T-helper 2 cell treated with Interferon-gamma antibody and Interleukin-4, amounts not matched to agents 5 μg/mL and 100 μg/mL, for 36 hours (primary cell): ENCODE data around the gene HRH3.

Source experiments
- DNase-seq: peaks from one replicate; pipeline ENCODE4 v3.0.0; 2021; ENCODE audit warnings: low spot score
- H3K27ac Mint-ChIP-seq: one replicate; pipeline ENCODE4 v1.8.0; 2021; ENCODE audit warnings: mild to moderate bottlenecking, mixed read lengths
- H3K27me3 Mint-ChIP-seq: one replicate; pipeline ENCODE4 v1.8.0; 2021; ENCODE audit warnings: low read depth, mixed read lengths
- H3K36me3 Mint-ChIP-seq: one replicate; pipeline ENCODE4 v1.8.0; 2021; ENCODE audit warnings: low read depth, mixed read lengths
- H3K4me1 Mint-ChIP-seq: one replicate; pipeline ENCODE4 v1.8.0; 2021; ENCODE audit warnings: low read depth, mixed read lengths
- H3K4me3 Mint-ChIP-seq: one replicate; pipeline ENCODE4 v1.8.0; 2022; ENCODE audit warnings: mild to moderate bottlenecking, moderate library complexity, mixed read lengths
- H3K9me3 Mint-ChIP-seq: one replicate; pipeline ENCODE4 v1.8.0; 2021; ENCODE audit warnings: mixed read lengths

The HRH3 gene

DNA sequence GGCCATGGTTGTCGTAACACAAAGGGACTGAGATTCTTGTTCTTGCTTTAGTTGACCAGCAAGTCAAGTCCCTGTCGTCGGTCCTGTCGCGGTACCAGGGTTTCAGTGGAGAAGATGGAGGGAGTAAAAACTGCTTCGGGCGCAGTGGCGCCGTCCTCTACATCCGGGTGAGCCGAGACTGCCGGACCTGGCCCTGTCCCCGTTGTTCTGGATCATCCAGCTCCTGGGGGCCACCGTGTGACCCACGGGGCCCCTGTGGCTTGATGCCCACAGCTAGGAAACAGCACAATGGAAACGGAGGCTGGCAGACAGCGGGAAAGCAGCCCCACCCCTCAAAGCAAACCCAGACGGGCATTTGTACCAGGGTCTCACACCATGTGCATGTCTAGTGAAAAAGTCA lies 22.3 kb downstream of the HRH3 start:
- H3K27ac Mint-ChIP-seq: no peak overlapping the region
- peaks cover 31% of the 10 kb centered on the region for H3K36me3 Mint-ChIP-seq
- DNase-seq: no peak
- no peak overlapping the region for H3K4me3 Mint-ChIP-seq
- H3K9me3 Mint-ChIP-seq: no peaks in the 10 kb centered on the region
- no peaks in the 10 kb centered on the region for H3K4me1 Mint-ChIP-seq
- H3K27me3 Mint-ChIP-seq: no peaks in the 10 kb centered on the region

GRCh38 chr20:62197311-62197710 lies 22.8 kb downstream of the HRH3 start:
- Mint-ChIP-seq H3K27ac (no peak overlapping the region), H3K27me3 (no peaks in the 10 kb centered on the region), H3K4me1 (no peaks in the 10 kb centered on the region), H3K36me3 (peaks cover 29% of the 10 kb centered on the region), H3K9me3 (no peaks in the 10 kb centered on the region), H3K4me3 (no peak overlapping the region)
- no peak for DNase-seq

DNA sequence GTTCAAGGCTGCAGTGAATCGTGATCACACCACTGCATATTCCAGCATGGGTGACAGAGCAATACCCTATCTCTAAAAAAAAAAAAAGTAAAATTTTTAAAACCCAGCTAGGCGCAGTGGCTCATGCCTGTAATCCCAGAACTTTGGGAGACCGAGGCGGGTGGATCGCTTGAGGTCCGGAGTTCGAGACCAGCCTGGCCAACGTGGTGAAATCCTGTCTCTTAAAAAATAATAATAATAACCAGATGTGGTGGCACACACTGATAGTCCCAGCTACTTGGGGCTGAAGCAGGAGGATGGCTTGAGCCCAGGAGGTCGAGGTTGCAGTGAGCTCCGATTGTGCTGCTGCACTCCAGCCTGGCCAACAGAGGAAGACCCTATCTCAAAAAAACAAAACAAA lies 23.8 kb downstream of the HRH3 start:
- Mint-ChIP-seq H3K9me3 (no peaks in the 10 kb centered on the region), H3K27ac (no peak overlapping the region), H3K27me3 (no peaks in the 10 kb centered on the region), H3K36me3 (peaks cover 23% of the 10 kb centered on the region), H3K4me1 (no peaks in the 10 kb centered on the region), H3K4me3 (no peak overlapping the region)
- no peak for DNase-seq

DNA sequence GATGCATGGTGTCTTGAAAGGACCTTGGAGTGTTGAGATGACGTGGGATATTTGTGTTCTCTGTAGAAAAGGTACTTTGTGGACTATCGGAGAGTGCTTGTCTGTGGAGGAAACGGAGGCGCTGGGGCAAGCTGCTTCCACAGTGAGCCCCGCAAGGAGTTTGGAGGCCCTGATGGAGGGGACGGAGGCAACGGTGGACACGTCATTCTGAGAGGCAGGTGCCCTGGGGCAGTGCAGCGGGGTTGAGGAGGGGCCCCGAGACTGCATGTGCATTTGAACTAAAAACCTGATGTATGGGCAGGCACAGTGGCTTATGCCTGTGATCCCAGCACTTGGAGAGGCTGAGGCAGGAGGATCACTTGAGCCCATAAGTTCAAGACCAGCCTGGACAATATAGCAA lies 24.3 kb downstream of the HRH3 start:
- no peaks in the 10 kb centered on the region for H3K9me3 Mint-ChIP-seq
- no peaks in the 10 kb centered on the region for H3K4me1 Mint-ChIP-seq
- H3K4me3 Mint-ChIP-seq: no peak overlapping the region
- no peak for DNase-seq
- H3K27me3 Mint-ChIP-seq: no peaks in the 10 kb centered on the region
- no peak overlapping the region for H3K27ac Mint-ChIP-seq
- peaks cover 23% of the 10 kb centered on the region for H3K36me3 Mint-ChIP-seq

DNA sequence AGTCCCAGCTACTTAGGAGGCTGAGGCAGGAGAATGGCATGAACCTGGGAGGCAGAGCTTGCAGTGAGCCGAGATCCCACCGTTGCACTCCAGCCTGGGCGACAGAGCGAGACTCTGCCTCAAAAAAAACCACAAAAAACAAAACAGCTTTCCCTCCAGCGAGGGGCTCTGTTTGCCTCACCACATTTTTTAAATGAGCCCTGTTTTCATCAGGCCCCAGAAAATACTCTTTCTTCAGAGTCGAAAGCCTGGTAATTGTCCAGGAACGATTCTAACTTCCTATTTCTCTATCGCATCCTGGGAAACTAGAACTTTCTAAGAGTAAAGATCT lies 25.0 kb downstream of the HRH3 start:
- Mint-ChIP-seq H3K4me3 (no peak overlapping the region), H3K4me1 (no peaks in the 10 kb centered on the region), H3K27me3 (no peaks in the 10 kb centered on the region), H3K36me3 (peaks cover 16% of the 10 kb centered on the region), H3K27ac (no peak overlapping the region), H3K9me3 (no peaks in the 10 kb centered on the region)
- no peak for DNase-seq

DNA sequence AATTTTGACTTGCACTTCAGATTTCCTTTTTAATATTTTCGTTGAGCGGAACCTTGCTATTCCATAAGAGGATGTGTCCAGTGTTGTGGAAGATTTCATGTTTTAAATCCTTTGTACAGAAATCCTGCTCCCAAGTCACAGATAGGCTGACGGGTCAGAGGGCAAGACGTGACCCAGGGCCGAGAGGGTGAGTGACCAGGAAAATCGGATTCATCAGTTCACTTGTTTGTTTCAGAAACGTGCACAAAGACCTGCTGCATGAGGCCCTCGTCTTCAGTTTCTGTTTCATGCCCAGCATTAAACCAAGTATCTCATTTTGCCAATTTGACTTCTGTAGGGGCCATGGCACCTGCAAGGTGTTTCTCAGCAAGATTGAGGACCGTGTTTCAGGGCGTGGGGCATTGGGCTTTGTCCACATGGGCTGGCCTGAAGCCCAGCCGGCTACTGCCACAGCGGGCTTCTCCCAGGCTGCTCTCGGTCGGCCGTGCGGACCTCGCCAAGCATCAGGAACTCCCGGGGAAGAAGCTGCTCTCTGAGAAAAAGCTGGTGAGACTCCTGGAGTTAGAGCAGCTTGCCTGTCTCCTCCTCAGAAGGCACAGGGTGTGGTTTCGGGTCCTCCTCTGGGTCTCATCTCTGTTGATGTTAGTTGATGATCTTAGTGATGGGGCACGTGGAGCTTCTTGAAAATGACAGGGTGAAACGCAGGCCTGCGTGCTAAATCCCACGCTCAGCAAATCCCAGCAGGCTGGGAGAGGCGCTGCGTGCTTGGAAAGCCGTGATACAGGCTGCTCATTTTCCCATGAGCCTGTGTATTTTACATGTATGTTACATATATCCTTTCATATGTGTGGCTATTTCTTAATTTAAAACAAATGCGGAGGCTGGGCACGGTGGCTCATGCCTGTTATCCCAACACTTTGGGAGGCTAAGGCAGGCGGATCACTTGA lies 26.7 kb downstream of the HRH3 start:
- Mint-ChIP-seq H3K36me3 (peaks cover 6% of the 10 kb centered on the region), H3K4me3 (no peak overlapping the region), H3K27ac (no peak overlapping the region), H3K4me1 (no peaks in the 10 kb centered on the region), H3K9me3 (no peaks in the 10 kb centered on the region), H3K27me3 (no peaks in the 10 kb centered on the region)
- DNase-seq: no peak

GRCh38 chr20:62192635-62193034 lies 27.4 kb downstream of the HRH3 start:
- Mint-ChIP-seq H3K36me3 (peaks cover 6% of the 10 kb centered on the region), H3K9me3 (no peaks in the 10 kb centered on the region), H3K4me1 (peaks cover 2% of the 10 kb centered on the region), H3K27ac (no peak overlapping the region), H3K4me3 (no peak overlapping the region), H3K27me3 (no peaks in the 10 kb centered on the region)
- DNase-seq: no peak

DNA sequence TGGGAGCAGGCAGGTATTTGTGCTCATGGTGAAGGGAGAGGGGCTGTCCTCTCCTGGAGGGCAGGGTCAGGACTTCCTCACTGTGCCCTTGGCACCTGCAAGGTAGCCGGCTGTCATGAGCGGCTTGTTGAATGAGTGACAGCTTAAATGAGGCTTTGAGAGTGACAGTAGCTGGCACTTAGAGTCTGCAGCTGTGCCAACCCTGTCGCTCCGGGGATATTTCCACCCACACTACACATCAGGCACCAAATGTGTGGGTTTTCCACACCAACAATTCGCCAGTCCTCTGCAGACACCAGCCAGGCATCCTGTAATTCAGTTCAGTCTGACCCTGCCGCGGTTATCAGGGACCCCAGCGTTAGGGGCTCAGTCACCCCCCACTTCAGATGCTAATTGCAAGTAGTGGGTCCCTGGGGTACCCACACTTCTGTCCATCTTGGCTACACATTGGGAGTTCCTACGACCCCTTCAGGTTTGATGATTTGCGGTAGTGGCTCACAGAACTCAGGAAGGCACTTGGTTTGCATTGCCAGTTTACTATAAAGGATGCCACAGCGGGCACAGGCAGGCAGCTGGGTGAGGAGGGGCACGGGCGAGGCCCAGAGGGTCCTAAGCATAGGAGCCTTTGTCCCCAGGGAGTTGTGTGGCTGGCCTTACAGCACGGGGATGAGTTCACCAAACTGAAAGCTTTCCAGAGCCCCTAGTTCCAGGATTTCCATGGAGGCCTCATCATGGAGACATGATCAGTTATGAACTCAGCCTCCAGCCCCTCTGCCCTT lies 28.1 kb downstream of the HRH3 start:
- Mint-ChIP-seq H3K27me3 (no peaks in the 10 kb centered on the region), H3K4me3 (no peak overlapping the region), H3K27ac (no peak overlapping the region), H3K4me1 (peaks cover 7% of the 10 kb centered on the region), H3K9me3 (no peaks in the 10 kb centered on the region), H3K36me3 (peaks cover 6% of the 10 kb centered on the region)
- no peak for DNase-seq

DNA sequence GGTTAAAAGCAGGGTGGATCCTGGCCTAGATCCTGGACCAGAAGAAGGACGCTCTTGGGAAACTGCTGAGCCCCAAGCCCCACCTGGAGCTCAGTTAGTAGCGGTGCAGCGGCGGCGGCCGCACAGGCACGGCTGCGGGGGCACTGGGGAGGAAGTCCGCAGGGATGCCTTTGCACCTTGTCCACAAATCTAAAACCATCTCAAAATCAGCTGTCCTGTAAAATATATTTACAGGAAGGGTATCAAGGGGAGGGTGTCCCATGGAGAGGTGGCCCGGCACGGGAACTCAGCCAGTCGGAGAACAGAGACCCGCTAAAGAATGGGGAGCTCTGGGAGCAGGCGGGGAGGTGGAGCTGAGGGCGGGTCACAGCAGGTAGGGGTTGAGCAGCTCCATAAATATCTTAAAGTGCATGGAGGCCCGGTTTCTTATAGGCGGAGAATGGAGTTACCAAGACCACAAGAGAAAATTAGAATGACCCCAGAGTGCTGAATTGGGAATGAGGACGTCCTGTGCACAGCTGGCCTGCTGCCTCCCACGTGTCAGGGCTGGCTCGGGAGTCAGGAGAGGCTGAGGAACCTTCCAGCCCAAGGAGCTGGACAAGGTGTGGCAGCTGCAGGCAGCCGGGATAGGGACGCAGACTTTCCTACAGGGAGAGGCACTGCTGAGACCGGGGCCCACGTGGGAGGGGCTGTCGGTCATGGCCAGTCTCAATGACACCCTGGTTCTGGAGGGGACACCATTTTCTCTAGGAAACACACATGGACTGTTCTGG lies 29.3 kb downstream of the HRH3 start:
- DNase-seq: no peak
- no peaks in the 10 kb centered on the region for H3K9me3 Mint-ChIP-seq
- peaks cover 6% of the 10 kb centered on the region for H3K36me3 Mint-ChIP-seq
- no peak overlapping the region for H3K27ac Mint-ChIP-seq
- H3K4me1 Mint-ChIP-seq: peaks cover 10% of the 10 kb centered on the region
- no peaks in the 10 kb centered on the region for H3K27me3 Mint-ChIP-seq
- H3K4me3 Mint-ChIP-seq: no peak overlapping the region

DNA sequence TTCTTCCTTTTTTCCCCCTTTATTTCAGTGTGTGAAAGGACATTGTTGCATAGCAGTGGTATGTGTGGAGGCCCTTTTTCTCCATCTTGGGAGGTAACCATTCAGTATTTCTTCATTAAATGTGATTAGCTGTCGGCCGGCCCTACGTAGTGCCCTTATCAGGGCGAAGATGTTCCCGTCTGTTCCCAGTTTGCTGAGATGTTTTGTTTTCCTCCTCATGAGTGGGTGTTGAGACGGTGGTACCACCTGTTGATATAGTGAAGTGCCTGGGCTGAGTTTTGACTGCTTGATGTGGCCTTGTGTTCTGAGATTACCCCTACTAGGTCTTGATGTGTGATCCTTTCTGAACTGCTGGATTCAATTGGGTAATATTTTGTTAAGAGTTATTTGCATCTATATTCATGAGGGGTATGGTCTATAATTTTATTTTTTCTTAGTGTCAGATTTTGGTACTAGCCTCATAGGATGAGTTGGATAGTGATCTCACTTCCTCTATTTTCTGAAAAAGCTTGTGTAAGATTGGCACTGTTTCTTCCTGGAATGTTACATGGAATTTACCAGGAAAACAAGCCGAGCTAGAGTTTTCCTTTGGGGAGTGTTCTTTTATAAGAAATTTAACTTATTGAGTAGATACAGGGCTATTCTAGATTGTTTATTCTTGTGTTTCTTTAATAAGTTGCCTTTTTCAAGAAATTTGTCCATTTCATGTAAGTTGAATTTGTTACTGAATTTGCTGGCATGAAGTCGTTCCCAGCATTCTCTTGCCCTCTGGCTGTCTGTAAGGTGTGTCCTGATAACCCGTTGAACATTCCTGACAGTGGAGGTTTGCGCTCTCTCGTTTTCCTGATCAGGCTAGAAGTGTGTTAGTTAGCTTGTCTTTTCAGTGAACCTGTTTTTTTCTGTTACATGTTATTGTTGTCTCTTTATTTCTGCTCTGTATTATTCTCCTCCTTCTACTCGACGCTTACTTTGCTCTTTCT lies 32.9 kb downstream of the HRH3 start:
- peaks cover 20% of the 10 kb centered on the region for H3K4me1 Mint-ChIP-seq
- no peak for DNase-seq
- no peaks in the 10 kb centered on the region for H3K9me3 Mint-ChIP-seq
- H3K36me3 Mint-ChIP-seq: peaks cover 1% of the 10 kb centered on the region
- H3K27ac Mint-ChIP-seq: peak overlapping the region; percentile 35
- no peaks in the 10 kb centered on the region for H3K27me3 Mint-ChIP-seq
- no peak overlapping the region for H3K4me3 Mint-ChIP-seq

DNA sequence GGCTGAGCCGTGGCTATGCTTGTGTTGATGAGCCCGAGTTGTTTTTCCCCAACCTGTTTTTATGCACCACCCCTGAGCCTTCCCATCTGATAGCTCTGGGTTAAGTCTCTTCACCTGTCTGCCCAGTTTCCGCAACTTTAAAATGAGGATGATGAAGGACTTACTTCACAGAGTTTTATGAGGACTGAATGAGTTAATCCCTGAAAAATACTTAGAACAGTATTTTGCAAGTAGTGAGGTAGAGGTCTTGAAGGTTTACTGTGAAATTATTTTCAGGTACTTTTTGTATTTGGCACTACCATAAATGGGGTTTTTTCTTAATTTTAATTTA lies 34.0 kb downstream of the HRH3 start:
- Mint-ChIP-seq H3K9me3 (no peaks in the 10 kb centered on the region), H3K4me1 (peaks cover 25% of the 10 kb centered on the region)
- no peak for DNase-seq

GRCh38 chr20:62183426-62184142 lies 36.5 kb downstream of the HRH3 start:
- Mint-ChIP-seq H3K27me3 (no peaks in the 10 kb centered on the region), H3K36me3 (peaks cover 5% of the 10 kb centered on the region)
- DNase-seq: no peak

More for the DNA sequence above, 34.0 kb downstream of the HRH3 start:
- Mint-ChIP-seq H3K36me3 (peaks cover 1% of the 10 kb centered on the region), H3K27me3 (no peaks in the 10 kb centered on the region), H3K27ac (no peak overlapping the region), H3K4me3 (no peak overlapping the region)

More at GRCh38 chr20:62183426-62184142, 36.5 kb downstream of the HRH3 start:
- Mint-ChIP-seq H3K4me1 (peaks cover 25% of the 10 kb centered on the region), H3K4me3 (peak overlapping the region; percentile 94), H3K27ac (peak overlapping the region; percentile 88), H3K9me3 (no peaks in the 10 kb centered on the region)
